GM12878 (cell line): ENCODE data around the gene PPP4R4. TPM values are rescaled to one million over a fixed set of nuclear protein-coding genes. Genes with fewer than 3 reads are reported as not detected.
A peak's percentile ranks its signal among the peaks of the same experiment; 100 is the strongest.

Experiments used
- ATAC-seq: fragments of 200-7000 bp; cut with Tn5 transposase; 3 replicates; pipeline ENCODE4 v1.9.1; 2020; ENCODE audit warnings: mild to moderate bottlenecking, moderate library complexity
- BruUV-seq: library from RNA; stranded (reverse); fragments of 400-500 nt; replicated peaks from 2 replicates; lab custom pipeline; 2021; lab: Mats Ljungman, UMichigan
- CTCF ChIA-PET: fragments of 300-600 bp; sonication (Branson Sonifier 250); formaldehyde crosslinking; extraction: SDS; loops from one replicate; lab custom pipeline; 2021; ENCODE audit warnings: inconsistent platforms; lab: Yijun Ruan, JAX
- POLR2A ChIA-PET: fragments of 350-600 bp; formaldehyde crosslinking; extraction: SDS; loops from one replicate; lab custom pipeline; 2021; ENCODE audit warnings: inconsistent platforms; lab: Charles Lee
- RAD21 ChIA-PET: fragments of 300-600 bp; sonication (Branson Sonifier 250); formaldehyde crosslinking; loops from one replicate; lab custom pipeline; 2023; ENCODE audit warnings: antibody characterized with exemption; ENCODE audit not compliant: unreplicated experiment; lab: Charles Lee
- SMC1A ChIA-PET: fragments of 300-600 bp; sonication (Branson Sonifier 250); formaldehyde crosslinking; loops from one replicate; lab custom pipeline; 2023; ENCODE audit not compliant: unreplicated experiment, uncharacterized antibody; lab: Charles Lee
- DNase-seq: peaks from one replicate; pipeline ENCODE4 v3.0.0-alpha.2; 2011; ENCODE audit warnings: low read depth, low spot score
- FAIRE-seq: peaks from 3 replicates; lab custom pipeline; 2011; peaks lifted over from hg19 to GRCh38; lab: Jason Lieb, UNC
- H2AFZ ChIP-seq: 2 replicates; pipeline ENCODE4 v1.6.0; 2011; ENCODE audit warnings: low read depth, low read length, control low read depth; ENCODE audit not compliant: control insufficient read depth
- H3K27ac ChIP-seq: 2 replicates; pipeline ENCODE4 v1.5.1; 2011; ENCODE audit warnings: control low read depth; ENCODE audit not compliant: control insufficient read depth, insufficient read depth
- H3K27me3 ChIP-seq, 2 experiments: replicated peaks in 1 of 2; 2 replicates each; pipeline versions ENCODE4 v1.6.0 to v1.6.1; 2011; ENCODE audit warnings: low read length in 1 of 2; ENCODE audit not compliant: control insufficient read depth in 2 of 2, insufficient read depth in 2 of 2
- H3K36me3 ChIP-seq, 2 experiments: 2 replicates each; pipeline ENCODE4 v1.5.1; 2011; ENCODE audit warnings: low read length in 1 of 2; ENCODE audit not compliant: control insufficient read depth in 2 of 2, insufficient read depth in 2 of 2
- H3K4me1 ChIP-seq: 2 replicates; pipeline ENCODE4 v1.6.1; 2011; ENCODE audit warnings: mild to moderate bottlenecking, low read length, moderate library complexity, mixed read lengths; ENCODE audit not compliant: control insufficient read depth, insufficient read depth
- H3K4me2 ChIP-seq: 2 replicates; pipeline ENCODE4 v1.6.0; 2011; ENCODE audit warnings: control low read depth; ENCODE audit not compliant: control insufficient read depth, insufficient read depth
- H3K4me3 ChIP-seq: fragments of 200-600 bp; sonication (generic); 2 replicates; pipeline ENCODE4 v1.5.1; 2016
- H3K79me2 ChIP-seq: 2 replicates; pipeline ENCODE4 v1.6.0; 2011; ENCODE audit warnings: low read length; ENCODE audit not compliant: control insufficient read depth, insufficient read depth
- H3K9ac ChIP-seq: 2 replicates; pipeline ENCODE4 v1.8.0; 2011; ENCODE audit warnings: low read length, control low read depth, mixed read lengths; ENCODE audit not compliant: control insufficient read depth, insufficient read depth
- H3K9me3 ChIP-seq: replicated peaks from 3 replicates; pipeline ENCODE4 v1.5.1; 2011; ENCODE audit warnings: mild to moderate bottlenecking, low read length; ENCODE audit not compliant: control insufficient read depth, insufficient read depth
- H4K20me1 ChIP-seq: 2 replicates; pipeline ENCODE4 v1.6.0; 2011; ENCODE audit not compliant: control insufficient read depth, insufficient read depth
- GATAD2B ChIP-seq: fragments of 450-650 bp; conservative IDR thresholded peaks from 2 replicates; pipeline ENCODE4 v1.6.1; 2017; ENCODE audit warnings: low read depth, mild to moderate bottlenecking, moderate library complexity
- IRF5 ChIP-seq: fragments of 450-650 bp; IDR thresholded peaks from 2 replicates; pipeline ENCODE4 v1.6.1; 2017; ENCODE audit warnings: borderline replicate concordance
- RAD21 ChIP-seq: IDR thresholded peaks from 2 replicates; pipeline ENCODE4 v1.6.1; 2011; ENCODE audit warnings: mild to moderate bottlenecking, low read depth, low read length, moderate library complexity; ENCODE audit not compliant: insufficient read depth
- WGBS: methylation state at CpG from one replicate; pipeline ENCODE4 v1.1.6; 2016; ENCODE audit warnings: low lambda C conversion rate; ENCODE audit not compliant: insufficient replicate concordance, insufficient coverage; ENCODE audit errors: missing lambda C conversion rate; 5-methylcytosine and 5-hydroxymethylcytosine counted together
- in situ Hi-C: fragments of 300-500 bp; cut with MboI; formaldehyde crosslinking; loops from 9 replicates; pipeline ENCODE4 v1.14.3; 2018; ENCODE audit warnings: mixed read lengths
- intact Hi-C: fragments of 100-400 bp; cut with micrococcal nuclease; formaldehyde crosslinking; loops from one replicate; pipeline ENCODE4 v1.14.2; 2022; ENCODE audit not compliant: unreplicated experiment
- polyA plus RNA-seq, 11 experiments: library from polyadenylated mRNA; depleted of rRNA in 4 of 11; unstranded in 6 of 11; stranded (reverse) in 5 of 11; fragments of >200 nt; fragmentation: Nextera tagmentation in 4 of 11; fragmentation: Illumina TruSeq in 1 of 11; extraction: Ambion mirVana in 4 of 11; extraction: Trizol in 1 of 11; gene quantifications; 1 replicate in 1 of 11; 2 replicates in 10 of 11; pipeline versions ENCODE4 v1.2.1 to v1.2.3, GENCODE V29; 2011 to 2016; ENCODE audit warnings: inconsistent platforms in 2 of 11, missing spikeins in 2 of 11, low read depth in 1 of 11
- total RNA-seq, 4 experiments: library from RNA; depleted of rRNA in 3 of 4; stranded (reverse); fragments of >200 nt in 3 of 4; fragmentation: Illumina TruSeq in 1 of 4; extraction: Trizol in 1 of 4; gene quantifications; 2 replicates each; pipeline versions ENCODE4 v1.2.1 to v1.2.3, GENCODE V29; 2013 to 2021
- TF ChIP-seq, protein P1 (sequence below): fragments of 450-650 bp; IDR thresholded peaks from 2 replicates; pipeline ENCODE4 v1.6.1; 2017; ENCODE audit warnings: mild to moderate bottlenecking
- TF ChIP-seq, protein P2 (sequence below), 3 experiments: IDR thresholded peaks in 2 of 3; conservative IDR thresholded peaks in 1 of 3; 2 replicates each; pipeline ENCODE4 v1.5.1; 2011; ENCODE audit warnings: low read depth in 3 of 3, low read length in 3 of 3, mild to moderate bottlenecking in 3 of 3, control low read depth in 2 of 3, moderate library complexity in 2 of 3, inconsistent platforms in 1 of 3, mixed read lengths in 1 of 3; ENCODE audit not compliant: control insufficient read depth in 2 of 3, insufficient read depth in 1 of 3; ENCODE audit errors: extremely low read depth in 1 of 3

The PPP4R4 gene
- total and polyA plus RNA-seq, 10 of the 15 experiments (the other 5 are each of a cell fraction or from before 2014, with no cell fraction given), result 0.01 to 0.13 (median 0.08) TPM; not detected in 4

GRCh38 chr14:94143239-94143638, 30.9 kb upstream of the PPP4R4 start:
- no peak overlapping the region for H2AFZ ChIP-seq
- H3K9ac ChIP-seq, result no peak overlapping the region
- TF ChIP-seq RAD21 (peak; percentile 33), GATAD2B (no peak), IRF5 (no peak)
- TF ChIP-seq, protein P1, sequence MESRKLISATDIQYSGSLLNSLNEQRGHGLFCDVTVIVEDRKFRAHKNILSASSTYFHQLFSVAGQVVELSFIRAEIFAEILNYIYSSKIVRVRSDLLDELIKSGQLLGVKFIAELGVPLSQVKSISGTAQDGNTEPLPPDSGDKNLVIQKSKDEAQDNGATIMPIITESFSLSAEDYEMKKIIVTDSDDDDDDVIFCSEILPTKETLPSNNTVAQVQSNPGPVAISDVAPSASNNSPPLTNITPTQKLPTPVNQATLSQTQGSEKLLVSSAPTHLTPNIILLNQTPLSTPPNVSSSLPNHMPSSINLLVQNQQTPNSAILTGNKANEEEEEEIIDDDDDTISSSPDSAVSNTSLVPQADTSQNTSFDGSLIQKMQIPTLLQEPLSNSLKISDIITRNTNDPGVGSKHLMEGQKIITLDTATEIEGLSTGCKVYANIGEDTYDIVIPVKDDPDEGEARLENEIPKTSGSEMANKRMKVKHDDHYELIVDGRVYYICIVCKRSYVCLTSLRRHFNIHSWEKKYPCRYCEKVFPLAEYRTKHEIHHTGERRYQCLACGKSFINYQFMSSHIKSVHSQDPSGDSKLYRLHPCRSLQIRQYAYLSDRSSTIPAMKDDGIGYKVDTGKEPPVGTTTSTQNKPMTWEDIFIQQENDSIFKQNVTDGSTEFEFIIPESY, result no peak
- TF ChIP-seq, protein P2, sequence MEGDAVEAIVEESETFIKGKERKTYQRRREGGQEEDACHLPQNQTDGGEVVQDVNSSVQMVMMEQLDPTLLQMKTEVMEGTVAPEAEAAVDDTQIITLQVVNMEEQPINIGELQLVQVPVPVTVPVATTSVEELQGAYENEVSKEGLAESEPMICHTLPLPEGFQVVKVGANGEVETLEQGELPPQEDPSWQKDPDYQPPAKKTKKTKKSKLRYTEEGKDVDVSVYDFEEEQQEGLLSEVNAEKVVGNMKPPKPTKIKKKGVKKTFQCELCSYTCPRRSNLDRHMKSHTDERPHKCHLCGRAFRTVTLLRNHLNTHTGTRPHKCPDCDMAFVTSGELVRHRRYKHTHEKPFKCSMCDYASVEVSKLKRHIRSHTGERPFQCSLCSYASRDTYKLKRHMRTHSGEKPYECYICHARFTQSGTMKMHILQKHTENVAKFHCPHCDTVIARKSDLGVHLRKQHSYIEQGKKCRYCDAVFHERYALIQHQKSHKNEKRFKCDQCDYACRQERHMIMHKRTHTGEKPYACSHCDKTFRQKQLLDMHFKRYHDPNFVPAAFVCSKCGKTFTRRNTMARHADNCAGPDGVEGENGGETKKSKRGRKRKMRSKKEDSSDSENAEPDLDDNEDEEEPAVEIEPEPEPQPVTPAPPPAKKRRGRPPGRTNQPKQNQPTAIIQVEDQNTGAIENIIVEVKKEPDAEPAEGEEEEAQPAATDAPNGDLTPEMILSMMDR (IDR thresholded peaks at IDR 0.05 in 2 of 3, conservative IDR thresholded peaks at IDR 0.05 in 1 of 3; ENCODE audit: control insufficient read depth in 2 of 3, extremely low read depth in 1 of 3, insufficient read depth in 1 of 3, low read depth in 3 of 3, low read length in 3 of 3), result peak; percentile 37 to 49 (median 41); a peak in 5 of 6 replicates
- TF ChIP-seq, all 136 proteins: peak for 2
- no peaks in the 10 kb centered on the region for H3K79me2 ChIP-seq
- FAIRE-seq (no peak), ATAC-seq (peak; percentile 83), DNase-seq (no peak)
- no peaks in the 10 kb centered on the region for H3K36me3 ChIP-seq
- H4K20me1 ChIP-seq, result no peaks in the 10 kb centered on the region
- SMC1A ChIA-PET, result interaction anchor here (0.6 to 0.7 kb wide), 2 partner anchors 14 to 108 kb away, joined by 3 read pairs; no protein-coding TSS in a partner anchor
- BruUV-seq, result no TSS peak
- no peaks in the 10 kb centered on the region for H3K27me3 ChIP-seq
- H3K4me3 ChIP-seq, result no peak overlapping the region
- RAD21 ChIA-PET, result interaction anchor here (1.2 kb wide), 1 partner anchor 107 kb away, joined by 3 read pairs; no protein-coding TSS in a partner anchor
- 22% methylated on average over 3 of the region's 3 CpGs for WGBS
- no peaks in the 10 kb centered on the region; the same call in 2 of the 3 replicates for H3K9me3 ChIP-seq
- CTCF ChIA-PET, result interaction anchor here (1.8 to 8.9 kb wide), 3 partner anchors 11 to 107 kb away, joined by 10 to 221 read pairs (median 34); no protein-coding TSS in a partner anchor
- H3K27ac ChIP-seq, result no peak overlapping the region
- no peak overlapping the region for H3K4me2 ChIP-seq
- intact Hi-C loops (no loop called here), in situ Hi-C loops (no loop called here)
- POLR2A ChIA-PET, result no interaction called here
- H3K4me1 ChIP-seq, result peaks cover 5% of the 10 kb centered on the region
